HG03378 (cell line): ENCODE measurements around the gene CLIC5.

Experiments used
- ATAC-seq: cut with Tn5 transposase; IDR thresholded peaks from one replicate; pipeline ENCODE4 v1.9.1; 2021; ENCODE audit warnings: mild to moderate bottlenecking, moderate library complexity; ENCODE audit not compliant: unreplicated experiment

CLIC5 gene

DNA sequence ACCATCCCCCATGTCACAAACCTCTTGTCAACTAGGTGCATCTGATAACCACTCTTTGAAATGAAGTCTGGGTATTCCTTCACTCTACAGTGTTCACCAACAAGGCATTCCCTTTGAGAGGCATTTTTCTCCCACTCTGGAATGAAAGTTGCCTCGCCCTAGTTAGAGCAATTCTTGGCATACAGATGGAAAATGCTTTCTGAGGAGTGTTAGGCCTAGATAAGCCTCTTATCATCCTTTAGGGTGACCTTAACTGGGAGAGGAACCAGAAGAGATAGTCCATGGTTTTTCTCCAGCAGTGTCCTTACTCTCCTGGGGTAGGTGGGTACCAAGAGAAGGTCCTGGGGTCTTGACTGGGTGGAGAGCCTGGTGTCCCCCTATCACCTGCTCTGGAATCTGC lies 14.8 kb downstream of the CLIC5 start:
- no peak for ATAC-seq

- ATAC-seq = no peak
Measured at GRCh38 chr6:45998524-45998923, 17.1 kb downstream of the CLIC5 start.

DNA sequence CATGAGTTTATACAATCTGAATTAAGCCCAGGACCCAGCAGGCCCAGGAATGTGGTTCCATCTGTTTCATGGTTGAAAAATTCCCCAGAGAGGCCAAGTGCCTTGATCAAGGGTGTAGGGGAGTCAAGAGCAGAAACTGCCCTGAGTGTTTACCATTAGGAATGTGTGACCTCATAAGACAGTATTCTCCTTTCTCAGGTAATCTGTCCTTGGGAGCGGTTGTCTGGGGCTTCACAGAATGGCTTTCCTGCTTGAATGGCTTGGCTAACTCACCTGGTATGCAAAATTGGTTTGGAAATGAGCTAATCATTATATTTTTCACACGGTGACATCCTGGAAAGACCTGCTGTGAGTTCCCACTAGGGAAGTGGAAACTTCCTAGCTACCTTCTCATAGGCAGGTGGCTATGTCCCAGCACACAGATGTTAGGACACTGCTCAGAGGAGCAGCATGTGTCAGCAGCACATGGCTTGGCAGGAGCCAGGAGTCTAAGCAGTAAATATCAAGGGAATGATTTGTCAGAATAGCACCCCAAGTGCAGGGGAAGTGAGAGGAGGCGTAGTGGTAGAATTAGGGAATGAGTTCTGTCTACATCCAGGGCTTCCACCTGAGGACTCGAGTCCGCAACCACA lies 17.7 kb downstream of the CLIC5 start:
- no peak for ATAC-seq

- no peak for ATAC-seq
Measured at GRCh38 chr6:45991189-45991588, 24.5 kb downstream of the CLIC5 start.

GRCh38 chr6:45990162-45990561 lies 25.5 kb downstream of the CLIC5 start:
- ATAC-seq = no peak

- ATAC-seq = no peak
Measured at GRCh38 chr6:45988635-45989034, 27.0 kb downstream of the CLIC5 start.

- no peak for ATAC-seq
Measured at GRCh38 chr6:45987856-45988255, 27.8 kb downstream of the CLIC5 start.

DNA sequence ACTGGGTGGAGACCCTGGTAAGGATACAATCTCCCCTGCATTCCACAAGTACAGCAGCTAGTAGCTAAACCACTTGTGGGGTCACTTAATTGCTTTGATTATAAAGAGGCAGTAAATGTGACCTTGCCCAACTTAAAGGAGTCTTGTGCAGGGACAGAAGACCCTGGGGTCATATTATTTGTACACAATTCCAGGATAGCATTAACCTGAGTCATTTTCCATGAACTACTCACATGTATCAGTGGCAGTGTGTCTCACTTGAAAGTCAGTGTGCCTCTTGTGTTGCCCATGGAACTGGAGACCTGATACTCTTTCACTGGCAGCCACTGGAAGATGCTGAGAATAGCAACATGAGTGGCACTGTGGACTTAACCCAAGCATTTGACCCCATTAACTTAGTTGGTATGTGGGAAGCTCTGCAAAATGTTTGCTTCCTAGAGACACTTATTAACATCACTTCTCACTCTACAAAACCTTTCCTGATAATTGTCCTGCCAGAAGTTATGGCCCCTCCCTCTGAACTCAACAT lies 28.9 kb downstream of the CLIC5 start:
- no peak for ATAC-seq

DNA sequence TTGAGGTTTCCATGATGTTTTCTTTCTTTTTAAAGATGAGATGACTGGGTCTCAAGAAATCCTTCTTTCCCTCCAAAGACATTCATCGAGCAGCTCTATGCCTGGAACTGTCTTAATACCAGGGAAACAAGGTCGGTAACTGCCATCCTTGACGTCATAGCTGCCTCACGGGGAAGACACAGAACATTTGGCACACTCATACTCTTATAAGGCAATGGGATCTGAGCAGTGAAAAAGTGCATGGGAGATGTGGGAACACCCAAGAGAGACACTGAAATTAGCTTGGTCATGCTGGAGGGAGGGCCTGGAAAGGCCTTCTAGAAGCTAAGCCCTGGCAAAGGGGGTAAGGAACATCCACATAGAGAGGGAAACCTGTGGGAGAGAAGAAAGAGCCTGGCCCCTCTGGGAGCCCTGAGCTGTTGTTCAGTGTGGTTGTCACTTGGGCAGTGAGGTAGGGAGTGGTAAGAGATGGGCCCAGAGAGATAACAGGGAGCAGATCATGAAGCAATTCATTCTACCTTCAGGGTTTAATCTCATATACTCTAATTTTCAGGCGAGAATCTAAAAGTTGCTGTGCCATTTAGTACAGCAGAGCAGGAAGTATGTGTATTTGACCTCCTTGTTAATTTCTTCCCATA lies 30.8 kb downstream of the CLIC5 start:
- no peak for ATAC-seq

DNA sequence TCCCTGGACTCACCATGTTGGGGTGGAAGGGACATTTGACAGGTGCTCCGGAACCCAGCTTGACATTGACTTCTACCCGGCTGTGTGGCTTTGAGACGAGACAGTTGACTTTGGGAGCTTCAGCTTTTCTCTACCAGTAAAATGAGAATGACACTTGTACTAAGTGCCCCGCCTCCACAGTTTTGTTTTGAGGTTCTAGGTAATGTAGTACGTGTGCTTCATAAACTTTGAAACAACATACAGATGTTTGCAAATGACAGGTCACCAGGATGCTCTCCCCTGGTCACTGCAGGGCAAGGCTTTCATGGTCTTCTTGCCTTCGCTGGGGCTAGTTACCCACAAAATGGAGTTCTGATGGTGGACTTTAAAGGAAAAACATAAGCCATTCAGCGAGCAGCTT lies 31.3 kb downstream of the CLIC5 start:
- no peak for ATAC-seq

- ATAC-seq = no peak
Measured at GRCh38 chr6:45983062-45983461, 32.6 kb downstream of the CLIC5 start.

GRCh38 chr6:45982280-45983036 lies 33.2 kb downstream of the CLIC5 start:
- no peak for ATAC-seq

- ATAC-seq = no peak
Measured at GRCh38 chr6:45981046-45981445, 34.6 kb downstream of the CLIC5 start.

DNA sequence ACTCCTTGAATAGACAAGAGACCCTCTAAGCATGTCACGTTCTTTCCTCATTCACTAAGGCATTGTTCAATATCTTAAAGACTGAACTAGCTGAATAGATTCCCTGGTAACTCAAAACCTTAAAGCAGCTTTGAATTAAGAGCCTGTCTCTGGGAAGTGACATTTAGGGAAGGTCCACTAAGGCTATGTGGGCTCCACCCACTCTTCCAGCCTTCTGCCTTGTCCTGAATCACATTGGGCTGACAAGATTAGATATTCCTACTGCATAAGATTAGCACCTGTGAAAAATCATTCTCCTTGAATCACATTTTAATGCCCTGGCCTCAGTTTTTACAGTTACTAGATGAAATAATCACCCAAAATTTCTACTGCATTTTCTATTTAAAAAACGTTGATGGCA lies 36.3 kb downstream of the CLIC5 start:
- no peak for ATAC-seq

- ATAC-seq = no peak
Measured at GRCh38 chr6:45974596-45974995, 41.1 kb downstream of the CLIC5 start.

DNA sequence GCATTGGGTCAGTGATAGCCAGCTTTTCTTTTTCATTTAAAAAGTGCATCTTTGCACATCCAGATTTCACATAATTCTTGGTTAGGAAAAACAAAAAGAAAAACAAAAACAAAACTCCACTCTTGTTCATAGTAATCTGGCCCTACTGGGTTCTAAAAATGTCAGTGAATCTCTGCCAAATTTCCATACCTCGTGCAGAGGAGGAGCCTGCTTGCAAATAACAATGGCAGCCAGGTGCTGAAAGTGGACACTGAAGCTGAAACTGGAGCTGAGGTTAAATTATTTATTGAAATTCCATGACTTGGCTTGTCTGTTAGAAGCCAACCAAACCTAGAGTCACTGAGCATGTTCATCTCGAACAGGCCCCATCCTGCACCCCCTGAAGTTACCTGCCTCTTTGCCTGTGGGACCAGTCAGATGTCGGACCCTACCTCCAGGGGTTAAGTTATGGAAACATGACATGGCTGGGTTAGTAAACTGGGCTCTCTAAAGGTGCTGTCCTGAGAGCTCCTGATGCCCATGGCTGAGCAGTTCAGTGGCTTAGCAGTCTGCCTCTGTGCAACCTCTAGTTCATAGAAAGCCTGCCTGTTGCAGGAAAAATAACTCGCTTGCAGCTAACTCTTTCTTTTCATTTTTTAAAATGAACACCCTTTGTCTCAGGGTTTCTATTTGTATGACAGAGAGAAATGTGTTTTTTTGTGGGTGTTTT lies 42.7 kb downstream of the CLIC5 start:
- ATAC-seq = no peak

GRCh38 chr6:45971287-45971686 lies 44.4 kb downstream of the CLIC5 start:
- no peak for ATAC-seq

DNA sequence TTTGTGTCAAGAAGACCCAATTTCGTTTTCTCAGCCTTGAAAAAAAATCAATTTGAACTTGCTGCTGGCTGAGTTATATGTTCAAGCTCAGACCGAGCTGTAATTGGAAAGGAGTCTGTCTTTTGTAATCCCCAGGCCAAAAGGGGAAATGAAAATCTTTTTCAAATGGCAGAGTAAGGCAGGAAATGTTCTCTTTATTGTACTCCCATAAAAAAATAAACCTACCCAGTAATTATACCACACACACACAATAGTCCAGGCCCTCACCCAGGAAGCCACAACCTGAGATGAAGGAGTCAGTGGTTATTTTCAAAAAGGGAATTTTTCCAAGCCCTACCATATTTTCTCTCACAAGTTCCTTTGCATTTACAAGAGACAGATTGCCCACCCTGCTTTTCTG lies 45.3 kb downstream of the CLIC5 start:
- no peak for ATAC-seq

- ATAC-seq = no peak
Measured at GRCh38 chr6:45969883-45970282, 45.8 kb downstream of the CLIC5 start.

GRCh38 chr6:45969026-45969425 lies 46.6 kb downstream of the CLIC5 start:
- ATAC-seq = no peak

- no peak for ATAC-seq
Measured at GRCh38 chr6:45967363-45967762, 48.3 kb downstream of the CLIC5 start.
